ENCODE data around the gene ADRA2A.

- TF ChIP-seq, protein P1, sequence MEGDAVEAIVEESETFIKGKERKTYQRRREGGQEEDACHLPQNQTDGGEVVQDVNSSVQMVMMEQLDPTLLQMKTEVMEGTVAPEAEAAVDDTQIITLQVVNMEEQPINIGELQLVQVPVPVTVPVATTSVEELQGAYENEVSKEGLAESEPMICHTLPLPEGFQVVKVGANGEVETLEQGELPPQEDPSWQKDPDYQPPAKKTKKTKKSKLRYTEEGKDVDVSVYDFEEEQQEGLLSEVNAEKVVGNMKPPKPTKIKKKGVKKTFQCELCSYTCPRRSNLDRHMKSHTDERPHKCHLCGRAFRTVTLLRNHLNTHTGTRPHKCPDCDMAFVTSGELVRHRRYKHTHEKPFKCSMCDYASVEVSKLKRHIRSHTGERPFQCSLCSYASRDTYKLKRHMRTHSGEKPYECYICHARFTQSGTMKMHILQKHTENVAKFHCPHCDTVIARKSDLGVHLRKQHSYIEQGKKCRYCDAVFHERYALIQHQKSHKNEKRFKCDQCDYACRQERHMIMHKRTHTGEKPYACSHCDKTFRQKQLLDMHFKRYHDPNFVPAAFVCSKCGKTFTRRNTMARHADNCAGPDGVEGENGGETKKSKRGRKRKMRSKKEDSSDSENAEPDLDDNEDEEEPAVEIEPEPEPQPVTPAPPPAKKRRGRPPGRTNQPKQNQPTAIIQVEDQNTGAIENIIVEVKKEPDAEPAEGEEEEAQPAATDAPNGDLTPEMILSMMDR (IDR thresholded peaks at IDR 0.05; ENCODE audit: poor library complexity), result no peak
- TF ChIP-seq EZH2 (IDR thresholded peaks at IDR 0.05; ENCODE audit: borderline replicate concordance) (no peak), EZH2phosphoT487 (IDR thresholded peaks at IDR 0.05; ENCODE audit: low read depth, severe bottlenecking, unreplicated experiment) (no peak)
These were observed 13.4 kb upstream of the ADRA2A start for GRCh38 chr10:111063471-111063870.
